Medulla oblongata (tissue), 1 donor: ENCODE measurements around the gene DRAP1.

Experiments used
- DNase-seq: peaks from one replicate; pipeline ENCODE4 v3.0.0-alpha.2; 2015; ENCODE audit errors: extremely low spot score

DRAP1 gene

GRCh38 chr11:65903715-65904114, 15.5 kb upstream of the DRAP1 start:
- no peak for DNase-seq

- DNase-seq, result no peak
These were observed 12.6 kb upstream of the DRAP1 start for GRCh38 chr11:65906602-65907001.

- no peak for DNase-seq
These were observed 11.3 kb upstream of the DRAP1 start for GRCh38 chr11:65907878-65908277.

GRCh38 chr11:65911682-65912568, 7.3 kb upstream of the DRAP1 start:
- DNase-seq, result no peak

GRCh38 chr11:65912845-65913244, 6.4 kb upstream of the DRAP1 start:
- no peak for DNase-seq

GRCh38 chr11:65915101-65915820, 4.0 kb upstream of the DRAP1 start:
- no peak for DNase-seq

GRCh38 chr11:65915821-65916251, 3.4 kb upstream of the DRAP1 start:
- DNase-seq, result no peak

GRCh38 chr11:65916391-65916790, 2.8 kb upstream of the DRAP1 start:
- no peak for DNase-seq

GRCh38 chr11:65917077-65917433, 2.2 kb upstream of the DRAP1 start:
- DNase-seq, result no peak

GRCh38 chr11:65917434-65918210, 1.6 kb upstream of the DRAP1 start:
- DNase-seq, result no peak

GRCh38 chr11:65918211-65919140, 750 bp upstream of the DRAP1 start, which contains the start of gene C11orf68:
Gene C11orf68, minus strand, starts transcription at chr11:65919062. Its CDS starts 31 bp downstream, at chr11:65919031.
- DNase-seq, result no peak

GRCh38 chr11:65919573-65920371, 546 bp downstream of the DRAP1 start:
- no peak for DNase-seq

GRCh38 chr11:65920372-65920802, 1.2 kb downstream of the DRAP1 start:
- no peak for DNase-seq

- no peak for DNase-seq
These were observed 1.9 kb downstream of the DRAP1 start for GRCh38 chr11:65921033-65921555.

- DNase-seq, result no peak
These were observed 2.6 kb downstream of the DRAP1 start for GRCh38 chr11:65921876-65922275.

GRCh38 chr11:65922565-65922964, 3.3 kb downstream of the DRAP1 start:
- DNase-seq, result no peak

- DNase-seq, result no peak
These were observed 6.2 kb downstream of the DRAP1 start for GRCh38 chr11:65925397-65925796.

GRCh38 chr11:65927904-65928397, 8.7 kb downstream of the DRAP1 start:
- peak; percentile 68 for DNase-seq

- DNase-seq, result no peak
These were observed 9.4 kb downstream of the DRAP1 start for GRCh38 chr11:65928667-65929066.
